ENCODE measurements around the gene ITSN2.
"Not testable (repeated sequence)": the region's sequence is repeated elsewhere in the genome, so short reads cannot be mapped to it uniquely, and the experiment has no call there.

ITSN2 gene

DNA sequence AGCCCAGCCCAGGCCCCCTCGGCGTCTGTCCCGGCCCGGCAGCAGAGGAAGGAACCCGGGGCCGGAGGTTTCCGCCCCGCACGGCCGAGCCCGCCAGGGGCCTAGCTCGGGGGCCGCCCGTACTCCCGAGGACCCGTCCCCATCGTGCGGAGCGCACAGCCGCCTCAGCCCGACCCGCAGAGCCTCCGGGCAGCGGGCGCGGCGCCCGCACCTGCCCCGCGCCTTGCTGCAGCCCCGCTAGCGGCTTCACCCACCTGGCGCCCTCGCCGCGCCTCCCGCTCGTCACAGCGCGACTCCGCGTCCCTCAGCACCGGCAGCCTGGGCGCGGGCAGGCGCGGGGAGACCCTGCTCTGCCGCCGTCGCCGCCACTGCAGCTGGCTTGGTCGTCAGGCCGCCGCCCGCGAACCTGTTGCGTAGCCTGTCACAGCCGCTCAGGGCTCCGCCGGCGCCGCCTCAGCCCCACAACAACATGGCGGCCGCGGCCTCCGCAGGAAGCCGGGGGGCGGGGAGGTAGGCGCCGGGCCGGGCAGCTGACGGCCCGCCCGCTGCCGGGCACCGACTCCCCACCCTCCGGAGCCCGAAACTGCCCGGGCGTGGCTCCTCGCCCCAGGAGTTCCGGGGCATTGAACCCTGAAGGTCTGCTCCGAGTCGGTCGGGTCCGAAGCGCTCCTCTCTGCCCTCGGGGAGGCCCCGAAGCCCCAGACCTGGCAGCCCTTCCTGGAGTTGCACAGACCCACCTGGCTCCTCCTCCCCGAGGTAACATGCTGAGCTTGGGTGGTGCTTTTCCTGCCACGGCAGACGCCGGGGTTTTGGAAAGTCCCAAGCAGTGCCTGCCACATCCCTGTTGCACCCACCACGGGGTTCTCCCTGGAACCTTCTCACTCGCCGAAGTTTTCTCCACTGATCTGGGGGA is at the start of gene ITSN2:
TSS of gene ITSN2 (minus strand) at position 487 of the 913 bp plus-strand sequence. CDS start 32,454 bp downstream, outside the sequence.
- DNase-seq: peak; percentile 87

GRCh38 chr2:24409171-24409570 is 48.8 kb upstream of the ITSN2 start:
- no peak for DNase-seq

GRCh38 chr2:24408704-24409103 is 48.4 kb upstream of the ITSN2 start:
- not testable (repeated sequence) for DNase-seq

- DNase-seq: no peak
Observed at GRCh38 chr2:24404491-24404921, 44.2 kb upstream of the ITSN2 start.

- DNase-seq: no peak
Observed at GRCh38 chr2:24403832-24404212, 43.5 kb upstream of the ITSN2 start.

DNA sequence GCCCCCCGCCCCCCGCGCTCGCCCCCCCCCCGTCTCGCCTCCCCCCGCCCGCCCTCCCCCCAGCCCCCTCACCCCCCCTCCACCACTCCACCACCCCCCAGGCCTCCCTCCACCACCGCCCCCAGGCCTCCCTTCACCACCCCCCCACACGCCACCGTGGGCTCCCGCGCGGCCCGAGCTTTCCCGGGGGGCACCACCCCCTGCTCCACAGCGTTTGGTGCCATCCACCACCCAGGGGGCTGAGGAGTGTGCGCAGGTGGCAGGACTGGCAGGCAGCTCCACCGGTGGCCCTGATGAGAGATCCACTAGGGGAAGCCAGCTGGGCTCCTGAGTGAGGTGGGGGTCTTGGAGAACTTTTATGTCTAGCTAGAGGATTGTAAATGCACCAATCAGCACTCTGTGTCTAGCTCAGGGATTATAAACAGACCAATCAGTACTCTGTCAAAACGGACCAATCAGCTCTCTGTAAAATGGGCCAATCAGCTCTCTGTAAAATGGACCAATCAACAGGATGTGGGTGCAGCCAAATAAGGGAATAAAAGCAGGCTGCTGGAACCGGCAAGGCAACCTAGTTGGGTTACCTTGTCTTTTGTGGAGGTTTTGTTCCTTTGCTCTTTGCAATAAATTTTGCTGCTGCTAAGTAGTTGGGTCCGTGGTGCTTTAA is 43.0 kb upstream of the ITSN2 start:
- no peak for DNase-seq

DNA sequence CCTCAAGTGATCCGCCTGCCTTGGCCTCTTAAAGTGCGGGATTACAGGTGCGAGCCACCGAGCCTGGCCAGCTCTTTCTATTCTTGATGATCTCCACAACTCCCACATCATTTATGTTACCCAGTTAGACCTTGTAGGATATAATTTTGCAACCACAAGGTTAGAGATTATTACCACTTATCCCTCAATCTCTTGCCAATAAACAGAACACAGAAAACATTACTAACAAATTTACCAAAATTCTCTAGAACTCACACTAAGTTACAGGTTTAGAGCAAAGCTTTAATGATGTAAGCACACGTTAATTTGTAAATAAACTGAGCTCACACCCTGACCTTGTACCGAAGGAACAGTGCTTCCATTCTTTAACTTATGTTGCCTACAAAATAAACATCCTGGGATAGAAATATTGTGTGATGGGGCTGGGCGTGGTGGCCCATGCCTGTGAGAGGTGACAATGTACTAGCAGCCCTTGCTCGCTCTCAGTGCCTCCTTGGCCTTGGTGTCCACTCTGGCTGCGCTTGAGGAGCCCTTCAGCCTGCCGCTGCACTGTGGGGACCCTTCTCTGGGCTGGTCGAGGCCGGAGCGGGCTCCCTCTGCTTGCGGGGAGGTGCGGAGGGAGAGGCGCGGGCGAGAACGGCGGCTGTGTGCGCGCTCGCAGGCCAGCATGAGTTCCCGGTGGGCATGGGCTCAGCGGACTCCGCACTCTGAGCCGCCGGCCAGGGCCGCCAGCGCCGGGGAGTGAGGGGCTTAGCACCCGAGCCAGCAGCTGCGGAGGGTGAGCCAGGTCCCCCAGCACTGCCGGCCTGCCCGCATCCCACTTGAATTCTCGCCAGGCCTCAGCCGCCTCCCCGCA is 42.1 kb upstream of the ITSN2 start:
- no peak for DNase-seq

DNA sequence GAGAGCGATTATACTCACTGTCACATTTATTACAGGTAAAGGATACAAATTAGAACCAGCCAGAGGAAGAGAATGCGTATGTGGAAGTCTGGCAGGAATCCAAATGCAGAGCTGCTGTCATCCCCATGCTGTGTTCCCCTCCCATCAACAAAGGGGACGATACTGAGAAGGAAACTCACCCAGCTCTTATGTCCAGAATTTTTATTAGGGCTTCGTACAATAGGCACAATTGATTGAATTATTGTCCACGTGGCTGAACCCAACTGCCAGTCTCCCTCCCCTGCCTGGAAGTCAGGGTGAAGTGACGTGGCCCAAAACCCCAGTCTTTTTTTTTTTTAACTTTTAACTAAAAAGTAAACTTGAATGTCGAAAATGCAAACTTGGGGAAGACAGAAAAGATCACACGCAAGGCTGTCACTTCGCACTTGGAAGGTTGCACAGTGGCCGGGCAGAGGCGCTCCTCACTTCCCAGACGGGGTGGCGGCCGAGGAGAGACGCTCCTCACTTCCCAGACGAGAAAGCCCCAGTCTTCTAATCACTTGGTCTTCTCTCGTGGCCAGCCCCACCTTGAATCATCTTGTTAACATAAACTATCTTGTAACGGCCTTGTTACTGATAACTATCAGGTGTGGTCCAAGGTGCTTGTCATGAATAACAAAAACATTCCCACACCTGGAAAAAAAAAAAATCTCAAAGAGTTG is 40.0 kb upstream of the ITSN2 start:
- no peak for DNase-seq

DNA sequence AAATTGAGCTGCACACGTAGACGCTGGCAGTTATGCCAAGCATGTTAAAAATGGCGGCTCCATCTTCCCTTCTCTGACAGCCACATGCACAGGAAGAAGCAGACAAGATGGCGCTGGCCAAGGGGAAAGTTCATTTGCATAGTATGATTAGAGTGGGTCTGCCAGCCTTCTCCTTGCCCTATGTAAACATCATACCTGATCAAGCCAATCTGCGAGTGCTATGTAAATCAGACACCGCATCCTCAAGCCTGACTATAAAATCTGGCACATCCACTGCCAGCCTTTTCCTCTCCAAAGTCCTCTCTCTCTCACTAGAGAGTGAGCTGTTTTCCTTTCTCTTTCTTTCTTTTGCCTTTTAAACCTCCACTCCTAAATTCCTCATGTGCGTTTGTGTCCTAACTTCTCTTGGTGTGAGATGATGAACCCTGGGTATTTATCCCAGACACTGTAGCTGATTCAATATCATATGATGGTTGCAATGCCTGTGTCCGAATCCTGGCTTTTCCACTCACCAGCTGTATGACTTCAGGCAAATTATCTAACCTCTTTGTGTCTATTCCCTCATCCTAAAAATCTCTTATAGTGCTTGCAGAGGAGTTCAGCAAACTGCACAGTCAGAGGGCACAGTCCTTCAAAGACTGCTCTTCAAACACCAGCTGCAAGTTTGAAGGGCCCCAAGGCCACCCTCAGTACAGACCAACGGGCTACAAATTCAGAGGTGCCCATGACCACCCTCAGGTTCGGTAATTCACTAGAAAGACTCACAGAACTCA is 39.3 kb upstream of the ITSN2 start:
- DNase-seq: no peak

DNA sequence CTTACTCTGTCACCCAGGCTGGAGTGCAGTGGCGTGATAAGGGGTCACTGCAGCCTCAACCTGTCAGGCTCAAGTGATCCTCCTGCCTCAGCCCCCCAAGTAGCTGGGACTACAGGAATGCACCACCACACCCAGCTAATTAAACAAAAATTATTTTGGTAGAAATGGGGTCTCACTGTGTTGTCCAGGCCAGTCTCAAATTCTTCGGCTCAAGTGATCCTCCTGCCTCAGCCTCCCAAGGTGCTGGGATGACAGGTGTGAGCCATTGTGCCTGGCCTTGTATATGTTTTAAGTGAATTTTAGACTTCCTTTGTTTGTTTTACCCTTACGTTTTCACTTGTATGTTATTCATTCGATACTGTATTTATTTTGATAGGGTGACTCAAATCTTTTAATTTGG is 34.7 kb upstream of the ITSN2 start:
- DNase-seq: no peak

GRCh38 chr2:24392542-24393059 is 32.3 kb upstream of the ITSN2 start:
- DNase-seq: no peak

DNA sequence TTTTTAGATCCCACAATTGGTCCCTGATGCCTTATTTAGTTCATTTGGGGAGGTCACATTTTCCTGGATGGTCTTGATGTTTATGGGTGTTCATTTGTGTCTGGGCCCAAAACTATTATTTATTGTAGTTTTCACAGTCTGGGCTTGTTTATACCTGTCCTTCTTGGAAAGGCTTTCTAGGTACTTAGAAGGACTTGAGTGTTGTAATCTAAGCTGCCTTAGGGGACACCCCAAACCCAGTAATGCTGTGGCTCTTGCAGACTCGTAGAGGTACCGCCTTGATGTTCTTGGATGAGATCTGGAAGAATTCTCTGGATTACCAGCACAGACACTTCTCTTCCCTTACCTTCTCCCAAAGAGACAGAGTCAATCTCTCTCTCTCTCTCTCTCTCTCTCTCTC is 25.0 kb upstream of the ITSN2 start:
- DNase-seq: no peak

GRCh38 chr2:24382363-24383073 is 22.2 kb upstream of the ITSN2 start:
- DNase-seq: peak; percentile 64

- no peak for DNase-seq
Observed at GRCh38 chr2:24380820-24381219, 20.5 kb upstream of the ITSN2 start.

DNA sequence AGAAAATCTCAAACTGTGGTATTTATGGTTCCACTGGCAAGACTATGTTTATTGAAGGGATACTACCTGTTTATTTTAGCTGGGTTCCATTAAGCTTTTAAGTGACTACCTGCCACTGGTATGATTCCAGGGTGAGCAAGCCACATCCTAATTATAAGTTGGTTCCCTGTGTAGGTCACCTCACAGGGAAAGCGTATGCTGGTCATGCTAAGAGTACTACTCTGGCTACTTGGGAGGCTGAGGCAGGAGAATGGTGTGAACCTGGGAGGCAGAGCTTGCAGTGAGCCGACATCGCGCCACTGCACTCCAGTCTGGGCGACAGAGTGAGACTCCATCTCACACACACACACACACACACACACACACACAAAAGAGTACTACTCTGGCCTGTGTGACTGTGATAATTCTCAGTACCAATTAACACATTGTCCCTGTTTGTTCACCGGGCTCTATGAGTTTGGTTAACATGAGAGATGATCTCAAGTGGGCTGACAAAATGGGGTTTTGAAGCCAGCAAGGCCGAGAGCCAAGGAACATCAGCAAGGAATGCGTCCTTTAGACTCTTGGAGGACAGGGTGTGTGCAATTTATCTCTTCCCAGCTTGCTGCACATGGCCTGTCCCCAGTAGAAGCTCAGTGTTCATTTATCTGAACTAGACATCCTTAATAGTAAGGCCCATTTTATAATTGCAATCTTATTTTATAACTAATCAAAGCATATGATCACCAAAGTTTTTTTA is 15.2 kb upstream of the ITSN2 start:
- DNase-seq: no peak

DNA sequence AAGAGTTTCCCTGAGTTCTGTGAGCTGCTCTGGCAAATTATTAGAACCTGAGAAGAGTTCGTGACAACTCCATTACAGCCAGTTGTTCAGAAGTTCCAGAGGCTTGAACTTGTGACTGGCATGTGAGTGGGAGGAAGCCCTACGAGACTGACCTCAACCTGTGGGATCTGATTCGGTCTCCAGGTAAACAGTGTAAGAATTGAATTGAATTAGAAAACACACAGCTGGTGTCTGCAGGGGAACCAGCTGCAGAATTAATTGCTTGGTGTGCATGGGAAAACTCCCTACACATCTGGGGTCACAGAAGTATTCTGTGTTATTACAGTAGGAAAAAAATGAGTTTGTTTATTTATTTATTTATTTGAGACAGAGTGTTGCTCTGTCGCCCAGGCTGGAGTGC is 14.0 kb upstream of the ITSN2 start:
- DNase-seq: no peak

- DNase-seq: no peak
Observed at GRCh38 chr2:24372033-24372432, 11.7 kb upstream of the ITSN2 start.

DNA sequence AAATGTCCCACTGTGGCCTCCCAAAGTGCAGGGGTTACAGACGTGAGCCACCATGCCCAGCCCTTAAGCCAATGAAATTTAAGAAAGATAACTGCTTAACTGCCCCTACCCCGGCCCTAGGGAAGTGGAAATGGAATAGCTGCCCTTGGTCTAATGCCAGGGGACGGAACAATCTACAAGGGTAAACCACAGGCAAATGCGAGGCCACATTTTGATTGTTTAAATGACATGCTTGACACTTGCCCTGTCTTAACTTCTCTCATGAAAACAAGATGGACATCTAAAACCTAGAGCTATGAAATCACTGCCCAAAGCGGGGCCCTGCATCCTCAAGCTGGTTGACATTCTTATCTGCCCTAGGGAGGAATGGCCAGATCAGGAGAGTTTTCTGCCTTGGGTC is 5.5 kb upstream of the ITSN2 start:
- DNase-seq: no peak

DNA sequence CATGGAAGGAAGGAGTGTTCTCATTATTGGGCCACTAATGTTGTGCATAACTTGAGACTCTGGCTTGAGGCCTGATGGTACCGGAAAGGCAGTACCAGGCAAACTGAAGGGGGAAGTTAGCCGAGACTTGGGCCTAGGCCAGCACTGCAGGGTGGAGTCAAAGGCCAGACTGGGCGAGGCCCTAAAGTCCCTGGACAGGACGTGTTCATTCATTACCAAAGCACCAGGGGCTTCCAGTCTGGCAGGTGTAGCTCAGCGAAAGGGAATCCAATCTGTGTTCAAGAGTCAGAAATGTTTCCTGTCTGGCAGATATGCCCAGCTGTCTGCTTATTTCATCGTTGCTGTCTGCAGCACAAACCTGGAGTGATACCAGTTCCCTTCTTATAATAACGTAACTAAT is 4.7 kb upstream of the ITSN2 start:
- no peak for DNase-seq

DNA sequence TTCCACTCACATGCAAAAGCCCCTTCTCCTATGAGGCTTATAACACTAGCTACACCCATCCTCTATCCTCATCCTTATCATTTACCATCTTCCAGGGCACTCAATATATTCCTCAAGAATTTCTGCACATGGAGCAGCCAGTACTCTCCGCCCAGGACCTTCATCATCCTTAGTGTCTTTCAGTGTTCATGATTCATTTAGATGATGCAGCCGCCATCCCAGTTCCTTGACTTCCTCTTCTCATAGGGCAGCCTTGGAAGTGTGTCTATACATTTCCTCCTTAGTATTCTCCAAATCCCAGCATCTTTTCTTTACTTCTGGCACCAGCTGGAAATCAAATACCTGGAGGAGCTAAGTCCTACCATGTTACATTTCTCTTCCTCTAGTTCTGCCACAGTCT is 3.0 kb upstream of the ITSN2 start:
- DNase-seq: no peak
